AG09309 (cell line): ENCODE measurements around the gene GPC2.

ENCODE experiments used
- DNase-seq: peaks from one replicate; pipeline ENCODE4 v3.0.0-alpha.2; 2010; ENCODE audit warnings: low read depth
- H3K4me3 ChIP-seq: 2 replicates; pipeline ENCODE4 v1.5.1; 2011; ENCODE audit warnings: mild to moderate bottlenecking, low read depth, low read length, moderate library complexity; ENCODE audit not compliant: control insufficient read depth
- CTCF ChIP-seq: IDR thresholded peaks from 2 replicates; pipeline ENCODE4 v1.5.1; 2011; ENCODE audit warnings: mild to moderate bottlenecking, low read depth, low read length, inconsistent platforms; ENCODE audit not compliant: insufficient read depth, control insufficient read depth; ENCODE audit errors: missing control alignments

Gene GPC2

DNA sequence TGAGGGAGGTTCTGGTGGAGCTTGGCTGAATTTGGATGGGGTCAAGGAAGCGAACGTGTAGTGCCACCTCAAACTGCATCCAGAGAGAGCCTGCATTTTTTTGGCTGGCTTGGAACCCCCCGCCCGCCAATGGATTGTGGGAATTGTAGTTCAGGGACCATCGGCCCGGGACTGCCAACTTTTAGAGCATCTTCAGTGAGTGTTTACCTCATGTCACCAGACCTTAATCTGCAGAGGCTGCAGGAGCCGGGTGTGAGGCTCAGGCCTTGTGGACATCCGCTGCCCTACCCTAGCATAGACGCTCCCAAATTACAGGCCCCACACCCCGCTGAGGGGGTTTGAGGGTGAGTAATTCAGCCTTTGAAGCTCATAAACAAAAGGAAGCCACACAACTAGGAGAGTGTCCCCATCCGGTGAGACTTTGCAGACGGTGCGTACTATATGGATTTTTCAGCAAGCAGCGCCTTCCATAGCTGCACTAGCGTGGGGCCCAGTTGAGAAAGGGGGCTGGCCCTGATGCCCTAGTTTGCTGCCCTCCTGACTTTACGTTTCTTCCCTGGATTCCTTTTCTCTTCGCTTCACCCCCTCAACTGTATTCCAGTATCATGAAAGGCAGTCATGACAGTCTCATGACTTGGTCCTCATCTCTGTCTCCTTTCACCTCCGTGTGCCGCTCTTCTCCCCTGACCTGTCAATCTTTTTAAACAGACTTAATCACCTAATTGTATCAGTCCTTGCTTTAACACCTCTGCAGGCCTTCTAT, 57.0 kb downstream of the GPC2 start:
- no peak for TF ChIP-seq CTCF
- H3K4me3 ChIP-seq: peak overlapping the region; percentile 98
- DNase-seq: no peak
